Common myeloid progenitor, CD34-positive (primary cell): Measurements from ENCODE around the gene MAP1LC3B2.
A peak's percentile ranks its signal among the peaks of the same experiment; 100 is the strongest.

ENCODE experiments used
- CTCF ChIA-PET: fragments of 350-600 bp; sonication (Branson Sonifier 250); formaldehyde crosslinking; loops from one replicate; lab custom pipeline; 2021; ENCODE audit warnings: antibody characterized with exemption; lab: Charles Lee
- POLR2A ChIA-PET: fragments of 350-600 bp; sonication (Branson Sonifier 250); formaldehyde crosslinking; loops from one replicate; lab custom pipeline; 2021; ENCODE audit warnings: antibody characterized with exemption; lab: Charles Lee
- DNase-seq, 3 donors: peaks; one replicate each; pipeline versions ENCODE4 v3.0.0 to v3.0.0-alpha.2; 2013
- H3K27ac ChIP-seq, 2 experiments: 1 replicate in 1 of 2; 2 replicates in 1 of 2; pipeline ENCODE4 v1.7.0; 2013; ENCODE audit warnings: inconsistent platforms in 2 of 2, low read length in 2 of 2, mild to moderate bottlenecking in 2 of 2, low read depth in 1 of 2, moderate library complexity in 1 of 2; ENCODE audit not compliant: severe bottlenecking in 2 of 2, insufficient read depth in 1 of 2, poor library complexity in 1 of 2
- H3K27me3 ChIP-seq, 5 experiments: replicated peaks in 2 of 5; 1 replicate in 3 of 5; 2 replicates in 2 of 5; pipeline versions ENCODE4 v1.6.1 to v1.7.0; 2013; ENCODE audit warnings: low read length in 4 of 5, mild to moderate bottlenecking in 2 of 5, moderate library complexity in 2 of 5, inconsistent platforms in 1 of 5; ENCODE audit not compliant: insufficient read depth in 5 of 5, control insufficient read depth in 4 of 5
- H3K36me3 ChIP-seq, 4 experiments: 1 replicate in 2 of 4; 2 replicates in 2 of 4; pipeline versions ENCODE4 v1.6.1 to v1.7.0; 2013; ENCODE audit warnings: low read length in 3 of 4, control low read depth in 1 of 4, mild to moderate bottlenecking in 1 of 4; ENCODE audit not compliant: control insufficient read depth in 4 of 4, insufficient read depth in 4 of 4
- H3K4me1 ChIP-seq, 4 experiments: 1 replicate in 3 of 4; 2 replicates in 1 of 4; pipeline versions ENCODE4 v1.6.1 to v1.7.1; 2013; ENCODE audit warnings: low read length in 3 of 4, mild to moderate bottlenecking in 3 of 4, control low read depth in 1 of 4, inconsistent platforms in 1 of 4, moderate library complexity in 1 of 4; ENCODE audit not compliant: control insufficient read depth in 4 of 4, insufficient read depth in 4 of 4; ENCODE audit errors: control extremely low read depth in 1 of 4
- H3K4me3 ChIP-seq, 7 experiments: 1 replicate in 4 of 7; 2 replicates in 3 of 7; pipeline versions ENCODE4 v1.5.1 to v1.7.0; 2013; ENCODE audit warnings: mild to moderate bottlenecking in 7 of 7, low read length in 6 of 7, moderate library complexity in 6 of 7, inconsistent platforms in 2 of 7, low read depth in 2 of 7, control low read depth in 1 of 7; ENCODE audit not compliant: insufficient read depth in 4 of 7, control insufficient read depth in 1 of 7; ENCODE audit errors: extremely low read depth in 1 of 7
- H3K9me3 ChIP-seq, 5 experiments: 1 replicate in 4 of 5; 2 replicates in 1 of 5; pipeline versions ENCODE4 v1.6.1 to v1.7.1; 2013; ENCODE audit warnings: low read length in 4 of 5, mild to moderate bottlenecking in 2 of 5, inconsistent platforms in 1 of 5, low read depth in 1 of 5, moderate library complexity in 1 of 5; ENCODE audit not compliant: control insufficient read depth in 4 of 5, insufficient read depth in 2 of 5; ENCODE audit errors: control extremely low read depth in 1 of 5
- WGBS: methylation state at CpG from one replicate; pipeline ENCODE4 v1.1.5; 2013; ENCODE audit not compliant: insufficient coverage; 5-methylcytosine and 5-hydroxymethylcytosine counted together

MAP1LC3B2 gene

GRCh38 chr12:116601933-116602810, 43.0 kb downstream of the MAP1LC3B2 start:
- H3K4me1 ChIP-seq = peaks cover 6 to 44% (median 28%) of the 10 kb centered on the region in 4 experiments
- H3K9me3 ChIP-seq = peaks cover 0 to 7% (median 0%) of the 10 kb centered on the region in 5 experiments
- H3K4me3 ChIP-seq = no peak overlapping the region
- H3K27ac ChIP-seq = no peak overlapping the region
- POLR2A ChIA-PET = no interaction called here
- WGBS = 77% methylated on average over 5 of the region's 7 CpGs
- H3K27me3 ChIP-seq = no peaks in the 10 kb centered on the region
- CTCF ChIA-PET = interaction anchor here (0.6 to 5.4 kb wide), 14 partner anchors 8 to 101 kb away, joined by 3 to 42 read pairs (median 4); partner anchors contain the start of gene MAP1LC3B2
- no peaks in the 10 kb centered on the region for H3K36me3 ChIP-seq
- DNase-seq = peak in 2 of 3 donors; percentile 38 to 43

DNA sequence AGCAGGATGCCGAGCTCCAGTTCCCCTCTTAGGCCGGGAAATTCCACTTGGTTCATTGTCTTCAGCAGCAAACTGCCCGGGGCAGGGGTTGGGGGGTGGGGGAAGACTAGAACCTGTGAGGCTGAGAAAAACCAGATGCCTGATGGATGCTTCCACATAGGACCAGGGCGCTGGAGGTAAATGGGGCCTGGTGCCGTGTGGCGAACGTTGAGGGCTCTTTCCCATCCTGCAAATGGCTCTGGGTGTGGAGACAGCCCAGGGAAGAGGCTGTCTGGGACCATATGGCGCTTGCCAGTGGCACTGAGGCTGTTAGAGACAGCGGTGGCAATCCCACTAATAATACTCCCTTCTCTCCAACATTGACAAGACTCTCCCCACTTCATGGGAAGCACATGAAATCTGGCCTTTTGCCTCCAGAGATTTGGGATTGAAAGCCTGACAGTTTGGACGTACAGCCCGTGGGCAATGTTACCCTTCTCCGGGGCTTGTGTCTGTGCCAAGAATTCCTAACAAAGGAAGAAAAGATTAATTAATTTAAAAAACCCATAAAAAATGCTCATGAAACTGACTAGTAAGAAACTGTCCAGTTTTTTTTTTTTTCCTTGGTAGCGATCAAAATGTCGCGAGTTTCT, 44.5 kb downstream of the MAP1LC3B2 start:
- CTCF ChIA-PET = no interaction called here
- no peaks in the 10 kb centered on the region for H3K36me3 ChIP-seq
- no peak overlapping the region for H3K4me3 ChIP-seq
- no peaks in the 10 kb centered on the region for H3K27me3 ChIP-seq
- POLR2A ChIA-PET = no interaction called here
- no peak for DNase-seq
- H3K27ac ChIP-seq = no peak overlapping the region
- H3K9me3 ChIP-seq = peaks cover 0 to 11% (median 0%) of the 10 kb centered on the region in 5 experiments
- peaks cover 6 to 35% (median 23%) of the 10 kb centered on the region in 4 experiments for H3K4me1 ChIP-seq
- 100% methylated on average over 5 of the region's 15 CpGs for WGBS

DNA sequence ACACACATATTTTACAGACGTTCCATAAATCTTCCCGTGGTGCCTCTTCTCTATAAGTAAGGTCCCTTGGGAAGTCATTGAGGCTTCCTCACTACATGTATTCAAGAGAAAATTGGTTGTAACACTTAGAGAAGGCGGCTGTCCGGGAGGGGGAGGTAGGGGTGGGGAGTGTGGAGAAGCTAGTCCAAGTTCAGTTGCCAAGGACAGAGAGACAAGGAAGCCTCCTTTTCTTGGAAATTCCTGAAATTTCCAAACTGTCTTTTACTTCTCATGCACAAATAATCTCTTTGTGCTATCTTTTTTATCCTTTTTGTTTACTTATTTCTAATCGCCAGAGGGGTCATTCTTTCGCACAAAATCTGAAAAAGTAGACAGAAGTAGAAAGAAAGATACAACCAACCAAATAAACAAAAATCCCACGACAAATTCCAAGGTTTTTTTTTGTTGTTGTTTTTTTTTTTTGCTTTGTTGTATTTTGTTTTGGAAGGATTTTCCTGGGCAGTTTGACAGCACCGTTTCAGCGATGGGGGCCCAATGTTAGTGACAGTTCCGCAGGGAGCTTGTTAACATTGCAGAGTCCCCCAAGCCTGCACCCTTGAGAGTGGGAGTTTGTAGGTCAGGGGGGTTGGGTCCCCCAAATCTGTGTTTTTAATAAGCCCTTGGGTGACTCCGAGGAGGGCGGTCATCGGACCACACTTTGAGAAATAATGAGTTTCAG, 45.2 kb downstream of the MAP1LC3B2 start:
- peaks cover 0 to 11% (median 0%) of the 10 kb centered on the region in 5 experiments for H3K9me3 ChIP-seq
- ChIA-PET POLR2A (no interaction called here), CTCF (no interaction called here)
- WGBS = 95% methylated on average over 6 of the region's 13 CpGs
- H3K36me3 ChIP-seq = no peaks in the 10 kb centered on the region
- DNase-seq = no peak
- H3K4me3 ChIP-seq = no peak overlapping the region
- H3K27ac ChIP-seq = no peak overlapping the region
- H3K27me3 ChIP-seq = no peaks in the 10 kb centered on the region
- H3K4me1 ChIP-seq = peaks cover 4 to 32% (median 19%) of the 10 kb centered on the region in 4 experiments

- H3K36me3 ChIP-seq = no peaks in the 10 kb centered on the region
- H3K27ac ChIP-seq = no peak overlapping the region
- H3K9me3 ChIP-seq = peaks cover 0 to 11% (median 0%) of the 10 kb centered on the region in 5 experiments
- peaks cover 4 to 30% (median 18%) of the 10 kb centered on the region in 4 experiments for H3K4me1 ChIP-seq
- H3K4me3 ChIP-seq = no peak overlapping the region
- peak in 2 of 3 donors; percentile 62 to 71 for DNase-seq
- no peaks in the 10 kb centered on the region for H3K27me3 ChIP-seq
- 74% methylated on average over 14 of the region's 22 CpGs for WGBS
- CTCF ChIA-PET = interaction anchor here (1.1 to 2.4 kb wide), 2 partner anchors 15 to 30 kb away, joined by 3 to 6 read pairs; no protein-coding TSS in a partner anchor
- POLR2A ChIA-PET = no interaction called here
Observed at GRCh38 chr12:116604951-116605641, 45.9 kb downstream of the MAP1LC3B2 start.

DNA sequence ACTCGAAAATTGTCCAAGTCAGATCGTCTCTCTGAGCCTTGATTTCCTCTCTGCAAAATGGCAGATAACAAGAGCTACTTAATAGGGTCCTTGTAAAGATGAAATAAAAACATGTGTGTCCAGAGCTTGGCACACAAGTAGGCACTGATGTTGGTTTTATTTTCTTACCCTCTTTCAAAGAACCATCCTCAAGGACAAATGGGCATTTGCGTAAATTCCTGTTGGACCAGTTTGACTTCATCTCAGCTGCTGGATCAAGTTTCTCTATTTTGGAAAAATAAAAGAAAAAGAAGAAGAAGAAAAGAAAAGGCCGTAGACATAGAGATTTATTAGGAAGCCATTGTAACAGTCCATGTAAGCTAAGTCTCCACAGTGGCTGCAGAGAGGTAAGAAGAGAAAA, 47.2 kb downstream of the MAP1LC3B2 start:
- Histone ChIP-seq H3K4me3 (no peak overlapping the region), H3K9me3 (peaks cover 0 to 11% (median 0%) of the 10 kb centered on the region in 5 experiments), H3K27ac (no peak overlapping the region), H3K4me1 (peaks cover 4 to 30% (median 19%) of the 10 kb centered on the region in 4 experiments), H3K27me3 (no peaks in the 10 kb centered on the region), H3K36me3 (no peaks in the 10 kb centered on the region)
- ChIA-PET CTCF (interaction anchor here (0.6 to 2.4 kb wide), 7 partner anchors 8 to 607 kb away, joined by 3 to 6 read pairs (median 3); no protein-coding TSS in a partner anchor), POLR2A (no interaction called here)
- no peak for DNase-seq
- 100% methylated on average over 3 of the region's 4 CpGs for WGBS

- Histone ChIP-seq H3K4me1 (peaks cover under 1 to 23% (median 15%) of the 10 kb centered on the region in 4 experiments), H3K36me3 (no peaks in the 10 kb centered on the region), H3K27me3 (no peaks in the 10 kb centered on the region), H3K9me3 (peaks cover 0 to 11% (median 0%) of the 10 kb centered on the region in 5 experiments), H3K4me3 (no peak overlapping the region), H3K27ac (no peak overlapping the region)
- WGBS = 100% methylated on average over 6 of the region's 6 CpGs
- DNase-seq = no peak
- ChIA-PET POLR2A (no interaction called here), CTCF (interaction anchor here (0.7 to 2.4 kb wide), 3 partner anchors 14 to 466 kb away, joined by 3 to 6 read pairs (median 3); no protein-coding TSS in a partner anchor)
Observed at GRCh38 chr12:116607039-116607438, 47.9 kb downstream of the MAP1LC3B2 start.
